ENCODE results near the gene ATP6V1G3.
"Not testable (repeated sequence)": the region's sequence is repeated elsewhere in the genome, so short reads cannot be mapped to it uniquely, and the experiment has no call there.

Gene ATP6V1G3

GRCh38 chr1:198495631-198496030 lies 44.8 kb downstream of the ATP6V1G3 start:
- DNase-seq = no peak

- DNase-seq = no peak
Observed at GRCh38 chr1:198494658-198495103, 45.8 kb downstream of the ATP6V1G3 start.

GRCh38 chr1:198494139-198494538 lies 46.3 kb downstream of the ATP6V1G3 start:
- DNase-seq = no peak

GRCh38 chr1:198493329-198493728 lies 47.2 kb downstream of the ATP6V1G3 start:
- no peak for DNase-seq

- DNase-seq = no peak
Observed at GRCh38 chr1:198492872-198493271, 47.6 kb downstream of the ATP6V1G3 start.

GRCh38 chr1:198491596-198491995 lies 48.9 kb downstream of the ATP6V1G3 start:
- DNase-seq = no peak

GRCh38 chr1:198491028-198491427 lies 49.5 kb downstream of the ATP6V1G3 start:
- DNase-seq = no peak

GRCh38 chr1:198490224-198490623 lies 50.3 kb downstream of the ATP6V1G3 start:
- no peak for DNase-seq

- DNase-seq = no peak
Observed at GRCh38 chr1:198486903-198487302, 53.6 kb downstream of the ATP6V1G3 start.

- no peak for DNase-seq
Observed at GRCh38 chr1:198483645-198484044, 56.8 kb downstream of the ATP6V1G3 start.

GRCh38 chr1:198483006-198483405 lies 57.5 kb downstream of the ATP6V1G3 start:
- no peak for DNase-seq

- no peak for DNase-seq
Observed at GRCh38 chr1:198481661-198482060, 58.8 kb downstream of the ATP6V1G3 start.

- DNase-seq = no peak
Observed at GRCh38 chr1:198480876-198481275, 59.6 kb downstream of the ATP6V1G3 start.

- not testable (repeated sequence) for DNase-seq
Observed at GRCh38 chr1:198477354-198477753, 63.1 kb downstream of the ATP6V1G3 start.

Measured in stimulated activated CD8-positive, alpha-beta memory T cell treated with anti-CD3 and anti-CD28 coated beads, Interleukin-4, amount 100 ng/mL, for 48 hours (primary cell).